MM.1S (cell line): Measurements from ENCODE around the gene BCO1.

Source experiments
- EZH2 ChIP-seq: fragments of 300-600 bp; sonication (generic); optimal IDR thresholded peaks from 2 replicates; pipeline ENCODE3; 2017; ENCODE audit warnings: low read depth, mild to moderate bottlenecking, antibody characterized with exemption, low read length, mixed read lengths
- TF ChIP-seq, protein P1 (sequence below): fragments of 300-600 bp; sonication (generic); IDR thresholded peaks from 2 replicates; pipeline ENCODE4 v1.5.1; 2016; ENCODE audit warnings: antibody characterized with exemption, low read length, mixed read lengths

- TF ChIP-seq, protein P1, sequence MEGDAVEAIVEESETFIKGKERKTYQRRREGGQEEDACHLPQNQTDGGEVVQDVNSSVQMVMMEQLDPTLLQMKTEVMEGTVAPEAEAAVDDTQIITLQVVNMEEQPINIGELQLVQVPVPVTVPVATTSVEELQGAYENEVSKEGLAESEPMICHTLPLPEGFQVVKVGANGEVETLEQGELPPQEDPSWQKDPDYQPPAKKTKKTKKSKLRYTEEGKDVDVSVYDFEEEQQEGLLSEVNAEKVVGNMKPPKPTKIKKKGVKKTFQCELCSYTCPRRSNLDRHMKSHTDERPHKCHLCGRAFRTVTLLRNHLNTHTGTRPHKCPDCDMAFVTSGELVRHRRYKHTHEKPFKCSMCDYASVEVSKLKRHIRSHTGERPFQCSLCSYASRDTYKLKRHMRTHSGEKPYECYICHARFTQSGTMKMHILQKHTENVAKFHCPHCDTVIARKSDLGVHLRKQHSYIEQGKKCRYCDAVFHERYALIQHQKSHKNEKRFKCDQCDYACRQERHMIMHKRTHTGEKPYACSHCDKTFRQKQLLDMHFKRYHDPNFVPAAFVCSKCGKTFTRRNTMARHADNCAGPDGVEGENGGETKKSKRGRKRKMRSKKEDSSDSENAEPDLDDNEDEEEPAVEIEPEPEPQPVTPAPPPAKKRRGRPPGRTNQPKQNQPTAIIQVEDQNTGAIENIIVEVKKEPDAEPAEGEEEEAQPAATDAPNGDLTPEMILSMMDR = no peak
- TF ChIP-seq EZH2 = no peak
Observed at GRCh38 chr16:81237282-81237681, 1.2 kb upstream of the BCO1 start.
